ENCODE results near the gene SEPTIN2.
"Not testable (repeated sequence)": the region's sequence is repeated elsewhere in the genome, so short reads cannot be mapped to it uniquely, and the experiment has no call there.

The SEPTIN2 gene

GRCh38 chr2:241393524-241394196, 77.9 kb downstream of the SEPTIN2 start:
- ATAC-seq, result no peak
- TF ChIP-seq PATZ1 (CRISPR knock-in tag; IDR thresholded peaks at IDR 0.05; ENCODE audit: borderline replicate concordance) (no peak), CSDC2 (CRISPR knock-in tag; IDR thresholded peaks at IDR 0.05) (no peak), ZNF70 (CRISPR knock-in tag; IDR thresholded peaks at IDR 0.05) (no peak), TSHZ2 (CRISPR knock-in tag; IDR thresholded peaks at IDR 0.05) (no peak)

GRCh38 chr2:241396809-241397208, 81.1 kb downstream of the SEPTIN2 start:
- ATAC-seq, result not testable (repeated sequence)

- TF ChIP-seq BACH2 (CRISPR knock-in tag; IDR thresholded peaks at IDR 0.05; ENCODE audit: borderline replicate concordance) (no peak), CSDC2 (CRISPR knock-in tag; IDR thresholded peaks at IDR 0.05) (no peak), OSR1 (CRISPR knock-in tag; IDR thresholded peaks at IDR 0.05) (no peak), ESRRG (CRISPR knock-in tag; IDR thresholded peaks at IDR 0.05) (no peak), PATZ1 (CRISPR knock-in tag; IDR thresholded peaks at IDR 0.05; ENCODE audit: borderline replicate concordance) (no peak), CSRNP3 (CRISPR knock-in tag; IDR thresholded peaks at IDR 0.05) (no peak), ZNF70 (CRISPR knock-in tag; IDR thresholded peaks at IDR 0.05) (no peak), ZFP30 (CRISPR knock-in tag; IDR thresholded peaks at IDR 0.05) (no peak), RARB (CRISPR knock-in tag; IDR thresholded peaks at IDR 0.05) (no peak), ZC3H10 (CRISPR knock-in tag; IDR thresholded peaks at IDR 0.05) (no peak), ARNTL (CRISPR knock-in tag; IDR thresholded peaks at IDR 0.05; ENCODE audit: borderline replicate concordance, low read depth) (no peak), ZFP3 (CRISPR knock-in tag; IDR thresholded peaks at IDR 0.05) (no peak)
- no peak; the same call in 2 of the 3 replicates for ATAC-seq
Measured at GRCh38 chr2:241399941-241400922, 84.5 kb downstream of the SEPTIN2 start.
